ENCODE measurements around the gene SBK1.
"Not testable (repeated sequence)": the region's sequence is repeated elsewhere in the genome, so short reads cannot be mapped to it uniquely, and the experiment has no call there.

SBK1 gene

DNA sequence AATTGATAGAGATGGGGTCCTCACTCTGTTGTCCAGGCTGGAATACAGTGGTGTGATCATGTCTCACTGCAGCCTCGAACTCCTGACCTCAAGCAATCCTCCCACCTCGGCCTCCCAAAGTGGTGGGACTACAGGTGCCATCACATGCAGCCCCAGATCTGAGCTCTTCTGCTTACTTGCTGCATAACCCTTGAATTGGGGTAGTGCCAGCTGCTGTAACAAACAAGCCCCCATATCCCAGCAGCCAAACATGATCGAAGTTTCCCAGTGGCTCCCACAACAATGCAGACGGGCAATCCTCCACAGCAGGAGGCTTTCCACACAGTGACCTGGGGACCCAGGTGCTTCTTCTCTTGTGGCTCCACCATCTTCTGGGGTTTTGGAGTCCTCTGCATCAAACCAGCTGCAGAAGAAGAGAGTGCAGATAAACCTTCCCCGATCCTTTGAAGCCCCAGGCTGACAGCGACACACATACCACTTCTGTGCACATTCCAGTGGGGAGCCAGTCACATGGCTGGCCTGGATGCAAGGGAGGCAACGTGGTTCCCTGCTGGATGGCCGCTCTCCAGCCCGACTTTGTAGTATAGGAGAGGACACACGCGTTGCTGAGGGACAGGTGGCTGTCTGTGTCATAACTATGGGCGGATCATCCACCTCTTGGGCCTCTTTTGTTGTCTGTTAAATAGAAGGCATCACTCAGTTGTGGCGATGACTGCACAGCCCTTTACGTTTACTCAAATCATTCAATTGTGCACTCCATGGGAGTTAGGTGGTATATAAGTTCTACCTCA lies 16.7 kb downstream of the SBK1 start:
- no peak for DNase-seq (ENCODE audit: low read depth in 2 of 2)

DNA sequence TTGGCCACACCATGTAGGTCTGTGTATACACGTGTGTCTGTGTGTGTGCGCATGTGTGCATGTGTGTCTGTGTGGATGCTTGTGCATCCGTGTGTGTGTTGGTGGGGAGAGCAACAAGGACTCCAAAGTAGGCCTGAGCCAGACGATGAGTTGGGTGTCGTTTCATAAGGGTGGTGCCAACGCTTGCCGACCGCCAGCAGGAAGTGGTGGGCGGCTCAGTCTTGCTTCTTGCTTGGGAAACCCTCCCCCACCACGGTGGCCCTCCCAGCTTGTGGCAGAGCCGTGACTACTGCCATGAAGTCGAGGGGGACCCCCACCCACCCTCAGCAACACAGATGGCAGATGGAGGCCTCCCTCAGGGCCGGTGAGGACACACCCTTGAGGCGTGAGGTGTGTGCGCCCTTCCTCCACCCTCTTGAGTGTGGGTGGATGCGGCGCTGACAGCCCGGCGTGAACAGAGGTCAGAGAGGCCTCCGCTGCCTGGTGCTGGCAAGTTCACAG lies 17.5 kb downstream of the SBK1 start:
- peak; percentile 60 to 76 for DNase-seq (ENCODE audit: low read depth in 2 of 2)

DNA sequence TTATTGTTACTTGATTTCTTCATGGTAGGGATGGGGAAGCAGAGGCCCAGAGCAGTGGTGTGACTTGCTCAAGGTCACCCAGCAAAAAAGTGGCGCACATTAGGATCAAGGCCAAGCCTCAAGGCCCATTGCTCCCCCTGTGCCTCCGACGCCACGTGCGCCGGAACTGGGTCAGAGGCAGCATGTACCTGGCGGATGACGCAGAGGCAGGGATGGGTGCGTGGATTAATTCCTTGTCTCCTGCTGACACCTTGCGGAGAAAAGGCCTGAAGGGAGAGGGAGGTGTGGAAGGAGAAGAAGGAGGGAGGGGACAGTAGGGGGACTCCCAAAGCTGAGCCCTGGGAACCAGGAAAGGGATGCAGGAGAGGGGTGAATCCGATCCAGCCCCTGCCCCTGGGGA lies 18.5 kb downstream of the SBK1 start:
- no peak for DNase-seq (ENCODE audit: low read depth in 2 of 2)

DNA sequence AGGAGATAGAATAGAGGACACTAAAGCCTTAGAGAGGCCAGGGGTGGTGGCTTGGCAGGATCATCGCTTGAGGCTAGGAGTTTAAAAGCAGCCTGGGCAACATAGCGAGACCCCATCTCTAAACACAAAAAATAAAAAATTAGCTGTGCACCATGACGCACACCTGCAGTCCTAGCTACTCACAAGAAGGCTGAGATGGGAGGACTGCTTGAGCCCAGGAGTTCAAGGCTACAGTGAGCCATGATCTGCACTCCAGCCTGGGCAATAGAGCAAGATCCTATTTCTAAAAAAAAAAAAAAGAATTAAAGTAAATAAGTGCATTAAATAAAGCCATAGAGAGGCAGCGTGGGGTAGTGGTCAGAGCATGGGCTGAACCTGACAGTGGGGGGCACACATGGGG lies 19.1 kb downstream of the SBK1 start:
- DNase-seq (ENCODE audit: low read depth in 2 of 2) = no peak

DNA sequence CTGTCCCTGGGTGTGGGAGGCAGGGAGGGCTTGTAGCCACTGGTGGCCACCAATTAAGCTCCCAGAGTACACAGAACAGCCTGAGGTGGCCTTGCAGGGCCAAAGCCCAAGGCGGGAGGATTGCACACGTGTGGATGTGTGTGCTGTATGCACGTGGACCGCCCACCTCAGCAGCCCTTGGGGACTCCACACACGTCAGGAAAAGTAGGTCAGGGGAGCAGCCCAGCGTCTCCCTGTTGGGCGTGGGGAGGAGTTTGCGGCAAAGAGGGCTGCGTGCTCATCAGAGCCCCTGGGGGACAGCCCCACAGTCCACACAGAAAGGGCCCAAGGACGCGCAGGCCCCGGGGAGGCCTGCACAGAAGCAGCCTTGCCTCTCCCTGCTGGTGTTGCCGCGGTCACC lies 19.6 kb downstream of the SBK1 start:
- DNase-seq (ENCODE audit: low read depth in 2 of 2) = no peak

DNA sequence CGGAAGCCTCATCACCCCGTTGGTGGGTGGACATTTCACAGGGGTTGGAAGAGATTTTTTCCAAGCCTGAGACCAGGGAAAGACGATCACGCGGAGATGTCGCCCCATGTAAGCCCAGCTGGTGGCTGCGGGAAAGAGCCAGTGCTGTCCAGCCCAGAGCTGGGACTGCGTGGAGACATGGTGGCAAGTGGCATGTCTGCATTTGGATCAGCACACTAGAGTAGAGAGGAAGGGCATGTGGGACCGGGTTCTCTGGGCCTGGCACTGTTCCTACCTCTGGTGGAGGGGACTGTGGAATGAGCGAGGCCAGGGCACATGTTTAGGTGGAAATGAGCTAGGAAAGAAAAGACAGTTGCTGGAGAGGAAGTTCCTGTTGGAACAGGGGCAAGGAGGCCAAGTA lies 20.0 kb downstream of the SBK1 start:
- DNase-seq (ENCODE audit: low read depth in 2 of 2) = no peak

DNA sequence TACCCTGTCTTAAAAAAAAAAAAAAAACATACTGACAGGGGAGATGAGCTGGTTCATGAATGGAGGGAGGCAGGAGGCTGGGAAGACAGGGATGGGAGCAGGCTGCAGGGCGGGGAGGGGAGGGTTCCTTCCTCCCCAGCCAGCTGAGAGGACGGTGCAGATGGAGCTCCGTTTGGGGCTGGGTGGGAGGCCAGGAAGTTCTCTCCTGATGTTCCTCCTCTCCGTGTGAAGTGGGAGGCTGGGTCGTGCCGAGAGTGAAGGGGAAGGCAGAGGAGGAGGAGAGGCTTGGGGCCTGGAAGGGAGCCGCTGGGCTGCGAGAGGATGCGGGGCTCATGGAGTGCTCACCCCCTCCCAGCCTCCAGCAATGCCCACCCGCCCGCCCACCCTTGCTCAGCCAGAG lies 21.3 kb downstream of the SBK1 start:
- DNase-seq (ENCODE audit: low read depth in 2 of 2) = no peak

DNA sequence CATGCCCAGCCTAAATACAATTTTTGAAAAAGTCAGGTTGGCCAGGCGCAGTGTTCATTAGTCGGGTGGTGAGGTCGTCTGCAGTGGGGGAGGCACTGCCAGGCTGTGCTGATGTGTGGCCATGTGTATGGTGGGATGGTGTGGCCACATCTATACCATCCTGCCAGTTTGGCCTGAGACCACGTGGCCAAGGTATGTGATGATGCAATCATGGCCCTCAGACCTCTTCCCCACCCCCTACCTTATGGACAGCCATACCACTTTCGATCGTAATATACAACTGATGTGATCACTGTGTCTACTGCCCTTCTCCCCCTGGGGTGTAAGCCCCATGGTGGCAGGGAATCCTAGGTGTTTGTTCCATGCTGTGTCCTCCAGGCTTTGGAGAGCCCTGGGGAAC lies 23.7 kb downstream of the SBK1 start:
- DNase-seq (ENCODE audit: low read depth in 2 of 2) = no peak

DNA sequence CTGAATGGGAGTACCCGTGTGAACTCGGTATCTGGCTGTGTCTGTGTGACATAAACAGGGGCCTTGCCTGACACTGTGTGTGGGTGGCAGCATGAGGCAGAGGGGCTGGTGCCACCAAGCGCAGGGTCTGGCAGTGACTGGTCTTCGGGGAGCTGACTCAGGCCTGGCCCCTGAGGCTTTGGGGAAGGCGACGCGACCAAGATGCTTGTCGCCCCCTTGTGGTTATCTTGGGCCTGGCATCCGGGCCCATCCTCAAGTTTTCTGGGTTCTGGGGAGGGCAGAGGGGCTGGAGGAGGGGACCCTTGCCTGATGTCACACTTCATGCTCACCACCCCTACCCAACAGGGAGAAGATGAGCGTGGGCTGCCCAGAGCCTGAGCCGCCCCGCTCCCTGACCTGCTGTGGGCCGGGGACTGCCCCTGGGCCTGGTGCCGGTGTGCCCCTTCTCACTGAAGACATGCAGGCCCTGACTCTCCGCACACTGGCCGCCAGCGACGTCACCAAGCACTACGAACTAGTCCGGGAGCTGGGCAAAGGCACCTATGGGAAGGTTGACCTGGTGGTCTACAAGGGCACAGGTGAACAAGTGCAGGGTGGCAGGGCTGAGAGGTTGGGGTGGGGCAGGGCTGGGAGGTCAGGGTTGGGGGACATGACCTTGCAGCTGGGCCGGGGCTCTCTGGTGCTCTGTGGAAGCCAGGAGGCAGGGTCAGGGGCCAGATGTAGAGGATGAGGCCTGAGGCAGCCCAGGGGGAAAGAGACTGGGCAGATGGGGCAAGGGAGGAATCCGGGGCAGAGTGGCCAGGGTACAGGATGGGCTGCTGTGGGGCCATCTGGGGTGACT lies 24.9 kb downstream of the SBK1 start:
- peak; percentile 67 to 76 for DNase-seq (ENCODE audit: low read depth in 2 of 2)

DNA sequence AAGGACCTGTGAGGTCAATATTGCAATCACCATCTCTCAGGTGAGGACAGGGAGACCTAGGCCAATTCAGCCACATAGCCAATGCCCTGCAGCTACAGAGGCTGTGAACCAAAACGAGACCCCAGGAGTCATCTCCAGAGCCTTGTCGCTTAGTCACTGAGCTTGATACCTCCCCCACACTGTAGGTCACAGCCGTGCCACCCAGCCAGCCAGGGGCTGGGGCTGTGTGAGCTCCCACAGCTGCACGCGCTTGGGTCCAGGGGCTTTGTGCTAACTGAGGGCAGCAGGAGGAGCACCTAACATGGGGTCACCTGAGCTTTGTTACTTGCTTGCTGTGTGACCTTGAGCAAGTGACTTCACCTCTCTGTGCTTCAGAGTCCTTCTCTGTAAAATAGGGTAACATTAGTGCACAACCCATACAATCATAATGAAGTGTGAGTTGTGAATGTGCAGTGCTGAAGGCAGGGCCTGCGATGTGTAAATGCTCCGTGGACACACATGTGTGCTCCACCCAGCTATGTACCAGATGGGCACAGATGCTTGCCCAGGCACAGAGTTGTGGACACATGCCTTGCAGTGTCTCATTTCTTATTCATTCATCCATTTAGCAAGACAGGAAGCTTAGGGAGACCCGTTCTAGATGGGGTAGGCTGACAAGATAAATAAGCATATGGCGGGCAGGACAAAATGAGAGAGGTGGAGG lies 25.9 kb downstream of the SBK1 start:
- no peak for DNase-seq (ENCODE audit: low read depth in 2 of 2)

DNA sequence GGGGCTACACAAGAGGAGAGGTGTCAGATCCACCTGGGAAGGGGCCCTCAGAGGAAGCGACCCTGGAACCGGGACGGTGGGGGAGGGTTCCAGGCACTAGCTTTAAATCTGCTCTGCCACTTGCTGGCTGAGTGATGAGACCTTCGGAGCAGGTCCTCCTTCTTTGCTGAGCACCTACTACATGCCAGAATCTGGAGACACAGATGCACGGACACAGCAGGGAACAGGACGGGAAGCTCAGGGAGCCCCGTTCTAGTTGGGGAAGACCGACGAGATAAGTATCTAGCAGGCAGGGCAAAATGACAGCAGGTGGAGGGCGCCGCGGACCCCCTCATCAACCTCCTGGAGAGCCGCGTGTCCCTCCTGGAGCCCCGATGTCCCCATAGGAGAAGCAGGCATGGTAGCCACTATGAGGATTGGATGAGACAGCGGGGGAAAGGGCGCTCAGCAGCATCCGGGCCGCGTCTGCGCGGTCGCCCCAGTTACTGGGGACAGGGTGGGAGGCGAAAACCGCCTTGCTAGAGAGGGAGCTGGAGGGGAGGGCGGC lies 27.2 kb downstream of the SBK1 start:
- DNase-seq (ENCODE audit: low read depth in 2 of 2) = no peak

DNA sequence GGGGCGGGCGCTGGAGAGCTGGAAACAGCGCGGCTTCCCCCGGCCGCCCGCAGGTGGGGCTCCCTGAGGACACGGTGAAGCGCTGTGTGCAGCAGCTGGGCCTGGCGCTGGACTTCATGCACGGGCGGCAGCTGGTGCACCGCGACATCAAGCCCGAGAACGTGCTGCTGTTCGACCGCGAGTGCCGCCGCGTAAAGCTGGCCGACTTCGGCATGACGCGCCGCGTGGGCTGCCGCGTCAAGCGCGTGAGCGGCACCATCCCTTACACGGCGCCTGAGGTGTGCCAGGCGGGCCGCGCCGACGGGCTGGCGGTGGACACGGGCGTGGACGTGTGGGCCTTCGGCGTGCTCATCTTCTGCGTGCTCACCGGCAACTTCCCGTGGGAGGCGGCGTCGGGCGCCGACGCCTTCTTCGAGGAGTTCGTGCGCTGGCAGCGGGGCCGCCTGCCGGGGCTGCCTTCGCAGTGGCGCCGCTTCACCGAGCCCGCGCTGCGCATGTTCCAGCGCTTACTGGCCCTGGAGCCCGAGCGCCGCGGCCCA lies 27.8 kb downstream of the SBK1 start:
- DNase-seq (ENCODE audit: low read depth in 2 of 2) = no peak

DNA sequence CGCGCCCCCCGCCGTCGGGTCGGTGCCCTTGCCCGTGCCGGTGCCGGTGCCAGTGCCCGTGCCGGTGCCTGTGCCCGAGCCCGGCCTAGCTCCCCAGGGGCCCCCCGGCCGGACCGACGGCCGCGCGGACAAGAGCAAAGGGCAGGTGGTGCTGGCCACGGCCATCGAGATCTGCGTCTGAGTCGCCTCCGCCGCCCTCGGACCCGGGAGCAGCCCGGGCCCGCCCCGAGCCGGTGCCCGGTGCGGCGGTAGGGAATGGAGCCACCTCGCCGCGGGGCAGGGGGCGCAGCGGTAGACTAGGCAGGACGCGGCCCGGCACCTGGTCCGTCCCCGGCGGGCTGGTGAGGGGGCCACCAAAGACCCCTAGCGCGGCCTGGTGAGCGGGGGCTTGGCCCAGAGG lies 28.4 kb downstream of the SBK1 start:
- no peak for DNase-seq (ENCODE audit: low read depth in 2 of 2)

DNA sequence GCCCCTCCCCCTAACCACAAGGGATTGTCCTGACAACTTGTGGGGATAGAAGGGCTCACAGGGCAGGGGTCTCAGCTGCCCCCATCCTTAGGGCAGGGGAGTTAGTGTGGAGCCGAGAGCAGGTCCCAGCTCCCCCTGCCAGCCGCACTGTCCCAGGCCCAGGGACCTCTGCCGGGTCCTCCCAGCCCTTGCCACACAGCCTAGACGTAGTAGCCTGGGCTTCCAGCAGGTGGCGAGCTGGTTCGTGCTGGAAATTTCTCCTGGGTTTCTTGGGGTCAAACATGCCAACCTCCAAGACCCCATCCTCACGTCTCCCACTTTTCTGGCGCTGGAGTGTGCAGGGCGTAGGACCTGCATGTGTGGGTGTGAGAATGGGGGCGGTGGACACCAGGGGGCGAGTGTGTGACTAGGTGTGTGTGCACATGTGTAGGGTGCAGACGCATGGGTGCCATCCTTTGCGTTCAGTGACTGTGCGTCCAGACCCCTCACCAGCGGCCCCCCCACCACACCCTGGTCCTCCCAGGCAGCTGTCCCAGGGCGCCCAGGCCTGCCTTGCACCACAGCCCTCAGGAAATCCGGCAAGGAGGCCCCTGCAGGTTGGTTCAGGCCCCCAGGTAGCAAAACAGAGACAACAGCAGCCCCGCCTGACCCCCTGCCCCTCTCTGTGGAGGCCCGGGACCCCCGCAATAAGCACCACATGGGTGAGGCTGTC lies 29.5 kb downstream of the SBK1 start:
- DNase-seq (ENCODE audit: low read depth in 2 of 2) = peak in 1 of 2 donors; percentile 41

DNA sequence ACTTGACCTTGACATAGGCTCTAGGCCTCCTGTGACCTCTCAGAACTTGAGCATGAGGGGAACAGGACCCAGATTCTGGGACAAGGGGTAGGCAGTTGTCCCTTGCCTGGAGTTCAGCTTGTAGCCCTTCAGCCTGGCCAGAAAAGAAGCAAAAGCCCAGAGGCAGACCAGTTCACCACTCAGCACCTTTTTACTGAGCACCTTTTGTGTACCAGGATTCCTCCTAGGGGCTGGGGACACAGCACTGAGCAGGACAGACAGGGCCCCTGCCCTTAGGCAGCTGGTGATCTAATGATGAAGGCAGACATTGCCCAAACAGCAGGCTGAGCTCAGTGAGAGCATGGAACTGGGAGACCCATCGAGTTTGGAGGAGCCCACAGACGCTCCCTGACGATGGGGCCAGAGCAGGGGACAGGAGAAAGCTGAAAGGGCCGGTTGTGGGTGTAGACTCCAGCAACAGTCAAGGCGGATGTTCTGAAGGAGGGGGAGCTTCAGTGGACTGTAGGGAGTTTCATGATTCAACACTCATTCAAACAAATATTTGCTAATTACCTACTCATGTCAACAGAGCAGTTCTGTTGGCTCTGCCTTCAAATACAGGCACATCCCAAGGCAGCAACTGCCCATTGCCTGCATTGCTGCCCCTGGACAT lies 32.0 kb downstream of the SBK1 start:
- DNase-seq (ENCODE audit: low read depth in 2 of 2) = no peak

DNA sequence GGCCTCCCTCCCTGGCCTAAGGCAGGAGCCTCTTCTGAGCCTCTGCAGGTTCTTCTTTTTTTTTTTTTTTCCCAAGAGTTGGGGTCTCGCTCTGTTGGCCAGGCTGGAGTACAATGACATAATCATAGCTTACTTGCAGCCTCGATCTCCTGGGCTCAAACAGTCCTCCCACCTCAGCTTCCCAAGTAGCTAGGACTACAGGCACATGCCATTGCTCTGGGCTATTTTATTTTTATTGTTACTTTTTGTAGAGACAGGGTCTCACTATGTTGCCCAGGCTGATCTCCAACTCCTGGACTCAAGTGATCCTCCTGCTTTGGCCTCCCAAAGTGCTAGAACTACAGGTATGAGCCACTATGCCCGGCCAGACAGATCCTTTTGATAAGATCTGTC lies 32.6 kb downstream of the SBK1 start:
- DNase-seq (ENCODE audit: low read depth in 2 of 2) = no peak

DNA sequence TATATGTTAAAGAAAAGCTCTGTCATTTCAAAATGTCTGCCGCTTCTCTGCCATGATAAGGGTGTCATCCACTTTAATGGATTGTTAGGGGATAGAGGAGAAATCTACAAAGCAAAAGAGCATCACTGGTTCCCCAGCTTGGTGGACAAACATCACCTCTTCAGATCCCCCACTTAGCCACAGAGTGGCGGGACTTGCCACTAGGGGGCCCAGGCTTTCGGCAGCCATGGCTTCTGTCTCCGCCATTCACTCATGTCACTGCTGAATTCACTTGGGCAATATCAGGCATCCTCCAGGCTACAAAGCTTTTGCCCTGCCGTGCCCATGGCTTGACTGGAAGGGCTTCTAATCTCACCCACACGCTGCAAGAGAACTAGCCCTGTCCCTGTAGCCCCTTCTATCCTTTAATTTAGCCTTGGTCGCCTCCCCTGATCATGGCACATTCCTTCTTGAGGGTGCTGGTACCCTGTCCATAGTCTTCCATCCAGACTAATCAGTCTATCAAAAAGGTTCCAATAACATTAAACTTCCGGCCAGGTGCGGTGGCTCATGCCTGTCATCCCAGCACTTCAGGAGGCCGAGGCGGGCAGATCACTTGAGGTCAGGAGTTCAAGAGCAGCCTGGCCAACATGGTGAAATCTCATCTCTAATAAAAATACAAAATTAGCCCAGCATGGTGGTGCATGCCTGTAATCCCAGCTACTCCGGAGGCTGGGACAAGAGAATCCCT lies 34.7 kb downstream of the SBK1 start:
- peak; percentile 53 to 61 for DNase-seq (ENCODE audit: low read depth in 2 of 2)

DNA sequence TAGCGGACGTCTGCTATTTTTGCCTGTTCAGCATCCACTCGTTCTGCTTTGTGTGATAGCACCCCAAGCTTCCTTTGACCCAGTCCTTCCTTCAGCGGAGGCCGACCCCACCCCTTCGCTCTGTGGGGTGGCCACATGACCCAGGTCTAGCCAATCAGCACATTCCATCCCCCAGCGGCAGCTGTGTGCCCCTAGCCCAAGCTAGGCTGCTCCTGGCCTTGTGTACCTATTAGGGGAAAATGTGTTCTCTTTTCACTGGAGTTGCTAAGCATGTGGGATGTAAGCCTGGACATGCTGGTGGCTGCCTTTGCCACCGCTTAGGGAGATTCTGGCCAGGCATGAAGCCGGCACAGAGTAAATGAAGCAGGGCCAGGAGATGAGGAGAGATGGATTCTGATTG lies 37.9 kb downstream of the SBK1 start:
- not testable (repeated sequence) for DNase-seq (ENCODE audit: low read depth in 2 of 2)

DNA sequence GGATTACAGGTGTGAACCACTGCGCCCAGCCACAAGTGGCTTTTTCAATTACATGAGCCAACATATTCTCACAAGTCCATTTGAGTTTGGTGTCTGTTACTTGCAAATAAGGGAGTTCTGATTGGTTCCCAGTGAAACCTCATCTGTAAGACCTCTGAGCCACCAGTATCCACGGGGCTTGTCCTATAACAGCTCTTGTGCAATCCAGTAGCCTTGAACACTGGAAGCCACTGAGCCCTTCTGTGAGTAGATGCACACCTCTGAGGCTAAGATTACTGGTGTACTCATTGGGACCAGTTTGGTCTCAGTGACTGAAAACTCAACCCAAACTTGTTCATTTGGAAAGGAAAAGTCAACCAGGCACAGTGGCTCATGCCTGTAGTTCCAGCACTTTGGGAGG lies 38.7 kb downstream of the SBK1 start:
- not testable (repeated sequence) for DNase-seq (ENCODE audit: low read depth in 2 of 2)

DNA sequence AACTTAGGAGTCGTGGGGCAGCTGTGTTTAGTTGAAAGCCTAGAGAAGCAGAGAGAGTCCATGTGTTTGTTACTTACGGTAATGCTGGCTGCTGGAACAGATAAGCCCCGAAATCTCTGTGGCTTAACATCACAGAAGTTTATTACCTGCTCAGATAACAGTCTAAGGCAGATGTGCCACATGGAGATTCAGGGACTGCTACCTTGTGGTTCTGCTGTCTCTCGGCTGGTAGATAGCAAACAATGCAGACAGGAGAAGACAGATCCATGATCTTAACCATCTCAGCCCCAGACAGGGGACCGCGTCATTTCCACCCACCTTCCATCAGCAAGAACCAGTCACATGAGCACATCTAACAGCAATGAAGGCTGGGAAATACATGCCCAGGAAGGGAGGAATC lies 40.3 kb downstream of the SBK1 start:
- DNase-seq (ENCODE audit: low read depth in 2 of 2) = not testable (repeated sequence)

All from stimulated activated CD4-positive, alpha-beta T cell treated with anti-CD3 and anti-CD28 coated beads, Interleukin-1b, Interleukin-23, amount 100 ng/mL, for 4 hours (primary cell).